ENCODE results near the gene SHC3. TPM values are rescaled to one million over a fixed set of nuclear protein-coding genes. Genes with fewer than 3 reads are reported as not detected.

SHC3 gene
- total and polyA plus RNA-seq, 2 of the 4 experiments (the other 2 are of a cell fraction) = 4.5 to 13.3 TPM

GRCh38 chr9:89225991-89226471, 47.4 kb upstream of the SHC3 start (continued):
- TF ChIP-seq RFX5 (IDR thresholded peaks at IDR 0.05; ENCODE audit: low read depth, low read length) = no peak
- no peak for TF ChIP-seq CHD1 (IDR thresholded peaks at IDR 0.05; ENCODE audit: low read depth, low read length)
- no peak for TF ChIP-seq SMC3 (IDR thresholded peaks at IDR 0.05; ENCODE audit: low read depth, low read length)
- no peak for TF ChIP-seq ELK1 (IDR thresholded peaks at IDR 0.05; ENCODE audit: borderline replicate concordance, low read depth, low read length)
- TF ChIP-seq MAFK (IDR thresholded peaks at IDR 0.05; ENCODE audit: low read depth, low read length) = no peak
- TF ChIP-seq POLR2A (IDR thresholded peaks at IDR 0.05; ENCODE audit: low read depth, low read length) = no peak
